Measurements from ENCODE around the gene CORO6.

CORO6 gene

DNA sequence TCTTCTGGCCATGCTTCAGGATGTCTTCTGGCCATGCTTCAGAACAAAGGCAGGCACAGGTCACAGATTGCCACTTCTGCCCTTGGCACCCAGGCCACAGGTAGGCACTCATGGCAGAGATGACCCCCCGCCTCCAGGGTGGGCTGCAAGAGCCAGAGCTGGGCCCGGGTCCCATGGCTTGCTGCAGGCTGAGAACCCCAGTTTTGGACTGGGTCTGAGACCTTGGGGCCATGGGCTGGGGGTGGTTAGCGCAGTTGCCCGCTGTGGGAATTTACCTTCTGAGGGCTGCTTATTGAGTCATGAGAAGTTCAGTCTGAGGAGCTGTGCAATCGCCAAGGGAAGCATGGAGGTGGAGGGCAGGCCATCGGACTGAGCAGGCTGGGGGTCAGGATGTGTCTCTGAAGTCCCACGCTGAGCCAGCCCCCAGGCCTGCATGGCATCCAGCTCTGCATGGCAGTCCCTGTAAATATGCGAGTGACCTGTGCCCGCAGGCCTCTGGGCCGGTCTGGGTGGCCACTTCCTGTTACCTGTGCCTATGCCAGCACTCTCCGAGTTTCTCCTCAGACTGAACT lies 28.1 kb downstream of the CORO6 start:
- peak; percentile 25 for TF ChIP-seq CTCF (IDR thresholded peaks at IDR 0.05; ENCODE audit: poor library complexity, severe bottlenecking)
- H3K9me3 ChIP-seq (ENCODE audit: severe bottlenecking) = no peaks in the 10 kb centered on the region
- no peaks in the 10 kb centered on the region for H3K36me3 ChIP-seq (ENCODE audit: low read depth)
- no peaks in the 10 kb centered on the region for H3K27me3 ChIP-seq (ENCODE audit: insufficient read depth, poor library complexity, severe bottlenecking)
- no peak overlapping the region for H3K27ac ChIP-seq (ENCODE audit: poor library complexity, severe bottlenecking)
- peaks cover 22% of the 10 kb centered on the region for H3K4me1 ChIP-seq (ENCODE audit: insufficient read depth, poor library complexity, severe bottlenecking)
- DNase-seq (ENCODE audit: low spot score) (no peak), ATAC-seq (ENCODE audit: low read depth) (no peak)
- peak overlapping the region; percentile 88 for H3K4me3 ChIP-seq (ENCODE audit: severe bottlenecking)

DNA sequence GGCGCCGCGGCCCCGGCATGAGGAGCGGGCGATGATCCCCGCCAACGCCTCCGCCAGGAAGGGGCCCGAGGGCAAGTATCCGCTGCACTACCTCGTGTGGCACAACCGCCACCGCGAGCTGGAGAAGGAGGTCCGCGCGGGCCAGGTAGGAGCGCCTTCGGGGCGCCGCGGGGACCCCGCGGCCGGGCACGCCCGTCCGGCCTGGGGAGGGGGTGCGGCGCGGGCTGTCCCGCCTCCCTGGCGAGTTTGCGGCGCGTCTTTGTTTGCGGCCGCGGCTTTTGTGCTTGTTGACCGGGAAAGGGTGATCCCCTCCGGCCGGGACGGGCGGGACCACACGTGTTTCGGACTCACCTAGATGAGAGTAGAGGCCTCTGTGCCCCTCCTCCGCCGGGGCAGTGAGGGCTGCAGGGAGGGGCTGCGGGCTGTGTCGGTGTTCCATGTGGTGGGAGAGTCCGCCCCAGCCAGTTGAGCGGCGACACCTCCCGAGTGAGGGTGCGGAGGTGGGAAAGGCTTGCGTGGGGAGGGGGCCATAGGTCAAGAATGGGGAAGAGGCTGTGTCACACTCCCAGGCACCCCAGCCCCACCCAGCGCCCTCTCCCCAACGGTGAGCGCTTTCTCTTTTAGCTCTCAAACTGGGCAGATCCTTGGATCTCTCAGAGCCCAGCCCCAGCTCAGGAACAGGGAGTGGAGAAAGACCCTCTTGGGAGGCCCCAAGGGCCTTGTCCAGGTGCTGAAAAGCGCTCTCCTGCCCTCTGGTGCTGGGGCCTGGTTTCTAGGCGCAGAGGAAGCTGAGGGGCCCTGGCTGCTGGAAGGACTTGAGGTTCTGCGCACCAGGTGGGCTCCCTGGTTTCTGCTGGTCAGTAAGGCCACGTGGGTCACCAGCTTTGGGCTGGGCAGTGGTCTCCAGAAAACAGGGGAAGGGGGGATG lies 28.9 kb downstream of the CORO6 start:
- H3K4me3 ChIP-seq (ENCODE audit: severe bottlenecking) = peak overlapping the region; percentile 88
- no peaks in the 10 kb centered on the region for H3K9me3 ChIP-seq (ENCODE audit: severe bottlenecking)
- peak overlapping the region; percentile 80 for H3K27ac ChIP-seq (ENCODE audit: poor library complexity, severe bottlenecking)
- H3K36me3 ChIP-seq (ENCODE audit: low read depth) = no peaks in the 10 kb centered on the region
- peaks cover 22% of the 10 kb centered on the region for H3K4me1 ChIP-seq (ENCODE audit: insufficient read depth, poor library complexity, severe bottlenecking)
- DNase-seq (ENCODE audit: low spot score) (no peak), ATAC-seq (ENCODE audit: low read depth) (no peak)
- H3K27me3 ChIP-seq (ENCODE audit: insufficient read depth, poor library complexity, severe bottlenecking) = no peaks in the 10 kb centered on the region
- peak; percentile 46 for TF ChIP-seq CTCF (IDR thresholded peaks at IDR 0.05; ENCODE audit: poor library complexity, severe bottlenecking)

DNA sequence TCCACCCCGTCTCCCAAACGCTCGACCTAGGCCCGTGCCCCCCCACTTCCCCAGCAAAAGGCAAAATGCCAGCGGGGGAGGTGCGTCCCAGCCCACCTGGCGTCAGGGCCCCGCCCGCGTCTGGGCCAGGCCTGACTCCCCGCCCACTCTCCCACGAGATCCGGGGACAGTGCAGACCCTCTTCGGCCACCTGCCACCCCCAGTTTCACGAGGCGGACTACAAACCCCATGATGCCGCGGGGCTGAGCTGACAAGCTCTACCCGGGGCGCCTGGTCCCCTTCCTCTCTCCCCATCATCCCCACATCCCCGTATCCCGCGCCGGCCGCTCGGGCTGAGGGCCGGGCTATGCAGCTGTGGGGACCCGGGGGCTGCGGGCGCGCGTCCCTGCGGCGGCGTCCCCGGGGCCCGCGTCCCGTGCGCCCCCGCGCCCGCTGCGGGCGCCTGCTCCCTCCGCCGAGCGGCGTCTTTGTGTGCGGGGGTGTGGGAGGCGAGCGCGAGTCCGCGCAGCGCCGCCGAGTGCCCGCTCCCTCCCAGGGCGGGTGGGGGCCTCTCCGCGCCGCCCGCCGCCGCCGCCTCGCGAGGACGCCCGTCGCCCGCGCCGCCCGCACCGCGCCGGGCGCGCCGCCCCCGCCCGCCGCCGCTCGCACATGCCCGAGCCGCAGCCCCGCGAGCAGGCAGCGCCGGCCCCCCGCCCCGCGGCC lies 29.7 kb downstream of the CORO6 start, which contains the start of gene ANKRD13B:
ANKRD13B (plus strand) TSS at position 283 of the 702 bp plus-strand sequence. CDS start 490 bp downstream, outside the sequence.
- no peak for DNase-seq (ENCODE audit: low spot score)
- ATAC-seq (ENCODE audit: low read depth) = no peak
- peak within 1 kb of the TSS; percentile 88 for H3K4me3 ChIP-seq (ENCODE audit: severe bottlenecking)
- peak within 1 kb of the TSS; percentile 80 for H3K27ac ChIP-seq (ENCODE audit: poor library complexity, severe bottlenecking)
- TF ChIP-seq CTCF (IDR thresholded peaks at IDR 0.05; ENCODE audit: poor library complexity, severe bottlenecking) = no peak
- peaks cover 23% of the 10 kb centered on the region for H3K4me1 ChIP-seq (ENCODE audit: insufficient read depth, poor library complexity, severe bottlenecking)
- H3K9me3 ChIP-seq (ENCODE audit: severe bottlenecking) = no peaks in the 10 kb centered on the region
- no peaks in the 10 kb centered on the region for H3K36me3 ChIP-seq (ENCODE audit: low read depth)
- H3K27me3 ChIP-seq (ENCODE audit: insufficient read depth, poor library complexity, severe bottlenecking) = no peaks in the 10 kb centered on the region

DNA sequence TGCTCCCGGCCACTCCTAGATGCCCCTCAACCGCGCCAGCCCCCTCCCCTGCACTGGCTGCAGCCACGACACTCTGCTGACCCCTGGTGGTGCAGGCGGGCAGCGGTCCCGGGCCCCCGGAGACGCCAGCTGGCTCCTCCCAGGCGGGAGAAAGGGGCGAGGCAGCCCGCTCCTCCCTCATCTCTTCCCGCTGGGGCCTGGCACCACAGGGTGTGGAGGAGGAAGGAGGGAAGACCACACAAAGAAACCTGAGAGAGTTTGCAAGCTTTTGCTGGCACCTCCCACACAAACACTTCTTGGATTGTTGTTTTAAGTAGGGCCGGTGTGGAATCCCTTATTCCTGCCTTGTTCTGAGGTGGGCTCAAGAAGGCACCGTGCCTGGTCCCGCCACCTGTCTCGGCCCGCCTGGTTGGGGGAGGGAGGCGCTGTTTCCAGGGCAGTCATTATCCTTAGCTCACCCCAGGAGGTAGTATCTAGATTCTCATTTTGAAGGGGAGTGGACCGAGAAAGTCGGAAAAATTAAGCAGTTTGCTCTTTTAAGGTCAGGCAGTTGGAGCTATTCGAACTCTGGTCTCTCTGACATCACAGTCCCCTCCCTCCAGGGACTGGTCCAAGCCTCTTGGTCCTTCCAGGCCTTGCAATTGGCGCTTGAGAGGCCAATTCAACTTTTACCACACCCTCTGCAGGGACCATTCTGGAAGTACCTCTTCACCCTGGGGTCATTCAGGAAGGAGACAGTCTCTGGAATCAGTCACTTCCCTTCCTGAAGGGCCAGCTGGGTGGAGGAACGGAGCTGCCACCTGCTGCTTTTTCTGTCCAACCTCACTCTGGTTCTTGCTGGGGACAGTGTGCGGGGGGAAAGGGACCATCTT lies 30.7 kb downstream of the CORO6 start:
- peak overlapping the region; percentile 80 for H3K27ac ChIP-seq (ENCODE audit: poor library complexity, severe bottlenecking)
- DNase-seq (ENCODE audit: low spot score) (no peak), ATAC-seq (ENCODE audit: low read depth) (peak; percentile 66)
- H3K4me1 ChIP-seq (ENCODE audit: insufficient read depth, poor library complexity, severe bottlenecking) = peaks cover 32% of the 10 kb centered on the region
- peak; percentile 98 for TF ChIP-seq CTCF (IDR thresholded peaks at IDR 0.05; ENCODE audit: poor library complexity, severe bottlenecking)
- no peaks in the 10 kb centered on the region for H3K9me3 ChIP-seq (ENCODE audit: severe bottlenecking)
- H3K36me3 ChIP-seq (ENCODE audit: low read depth) = no peaks in the 10 kb centered on the region
- peak overlapping the region; percentile 20 for H3K4me3 ChIP-seq (ENCODE audit: severe bottlenecking)
- H3K27me3 ChIP-seq (ENCODE audit: insufficient read depth, poor library complexity, severe bottlenecking) = no peaks in the 10 kb centered on the region
